Activated CD4-positive, CD25-positive, alpha-beta regulatory T cell treated with anti-CD3 and anti-CD28 coated beads, Interleukin-2, amount 50 U/mL, for 72 hours (primary cell): ENCODE results near the gene TTBK1.
A peak's percentile ranks its signal among the peaks of the same experiment; 100 is the strongest.

Source experiments
- DNase-seq: peaks from one replicate; pipeline ENCODE4 v3.0.0; 2021

The TTBK1 gene

DNA sequence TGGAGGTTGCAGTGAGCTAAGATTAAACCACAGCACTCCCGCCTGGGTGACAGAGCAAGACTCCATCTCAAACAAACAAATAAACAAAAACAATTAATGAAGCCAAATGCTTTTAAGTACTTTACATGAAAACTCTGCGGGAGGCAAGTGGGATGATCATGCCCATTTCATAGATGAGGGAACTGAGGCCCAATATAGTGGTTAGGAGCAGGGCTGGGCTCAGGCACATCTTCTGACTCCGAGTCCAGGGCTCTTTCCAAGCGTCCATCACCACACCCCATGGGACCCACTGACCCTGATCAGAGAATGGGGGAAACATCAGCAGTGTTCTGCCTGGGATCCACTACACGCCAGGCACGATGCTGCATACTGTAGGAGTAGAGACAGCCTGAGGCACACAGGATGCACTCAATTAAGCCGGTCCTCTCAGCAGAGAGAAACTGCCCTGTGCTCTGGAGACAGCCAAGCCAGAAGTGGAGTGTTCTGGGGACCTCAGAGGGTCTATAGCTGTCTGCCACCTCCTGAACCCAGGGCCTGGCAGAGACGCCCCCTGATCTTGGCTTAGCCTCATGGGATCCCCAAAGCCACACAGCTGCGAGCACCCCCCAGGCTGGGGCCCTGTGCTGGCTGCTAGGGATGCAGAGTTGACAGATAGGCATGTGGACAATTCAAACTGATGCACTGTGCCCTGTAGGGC is 13.5 kb downstream of the TTBK1 start:
- DNase-seq = no peak

DNA sequence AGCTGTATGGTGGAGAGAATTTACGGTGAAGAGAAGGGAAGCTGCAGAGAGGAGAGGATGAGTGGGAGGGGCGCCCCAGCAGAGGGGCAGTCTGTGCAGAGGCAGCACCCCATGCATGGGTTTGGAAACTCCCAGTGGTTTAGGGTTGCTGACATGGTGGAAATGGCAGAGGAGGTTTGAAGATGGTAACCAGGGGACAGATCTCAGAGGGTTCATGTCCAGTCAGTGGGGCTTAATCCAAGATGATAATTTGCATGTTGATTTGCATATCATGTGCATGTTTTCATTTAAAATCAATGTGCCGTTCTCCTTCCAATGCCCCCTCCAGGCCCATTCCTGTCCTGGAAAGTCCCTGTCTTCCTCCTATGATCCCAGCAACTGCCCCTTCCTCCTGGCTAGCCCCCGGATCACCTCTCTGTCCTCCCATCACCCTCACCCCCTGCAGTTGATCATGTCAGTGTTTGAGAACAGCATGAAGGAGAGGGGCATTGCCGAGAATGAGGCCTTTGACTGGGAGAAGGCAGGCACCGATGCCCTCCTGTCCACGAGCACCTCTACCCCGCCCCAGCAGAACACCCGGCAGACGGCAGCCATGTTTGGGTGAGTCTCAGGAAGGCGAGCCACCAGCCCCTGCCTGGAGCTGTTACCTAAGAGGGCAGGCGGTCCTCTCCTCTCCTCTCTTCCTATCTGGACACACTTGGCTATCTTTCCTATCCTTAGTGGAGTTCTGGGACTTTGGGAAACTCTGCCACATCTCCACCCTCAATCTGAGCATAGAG is 14.3 kb downstream of the TTBK1 start:
- no peak for DNase-seq

DNA sequence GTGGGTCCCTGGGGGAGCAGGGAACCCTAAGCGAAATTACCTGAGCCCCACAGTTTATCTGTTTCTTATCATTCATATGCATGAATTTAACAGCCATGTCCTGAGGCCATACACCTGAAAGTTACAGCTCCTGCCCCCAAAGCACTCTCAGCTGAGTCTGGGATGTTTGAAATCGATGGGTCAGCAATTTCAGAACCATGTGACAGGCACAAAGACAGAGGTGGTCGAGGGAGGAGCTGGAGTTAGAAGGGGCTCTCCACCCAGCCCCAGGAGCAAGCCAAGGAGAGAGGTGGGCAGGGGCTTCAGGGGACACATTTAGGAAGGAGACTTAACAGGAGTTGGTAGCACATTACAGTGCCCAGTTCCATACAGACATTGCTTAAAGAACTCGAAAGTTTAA is 14.9 kb downstream of the TTBK1 start:
- no peak for DNase-seq

DNA sequence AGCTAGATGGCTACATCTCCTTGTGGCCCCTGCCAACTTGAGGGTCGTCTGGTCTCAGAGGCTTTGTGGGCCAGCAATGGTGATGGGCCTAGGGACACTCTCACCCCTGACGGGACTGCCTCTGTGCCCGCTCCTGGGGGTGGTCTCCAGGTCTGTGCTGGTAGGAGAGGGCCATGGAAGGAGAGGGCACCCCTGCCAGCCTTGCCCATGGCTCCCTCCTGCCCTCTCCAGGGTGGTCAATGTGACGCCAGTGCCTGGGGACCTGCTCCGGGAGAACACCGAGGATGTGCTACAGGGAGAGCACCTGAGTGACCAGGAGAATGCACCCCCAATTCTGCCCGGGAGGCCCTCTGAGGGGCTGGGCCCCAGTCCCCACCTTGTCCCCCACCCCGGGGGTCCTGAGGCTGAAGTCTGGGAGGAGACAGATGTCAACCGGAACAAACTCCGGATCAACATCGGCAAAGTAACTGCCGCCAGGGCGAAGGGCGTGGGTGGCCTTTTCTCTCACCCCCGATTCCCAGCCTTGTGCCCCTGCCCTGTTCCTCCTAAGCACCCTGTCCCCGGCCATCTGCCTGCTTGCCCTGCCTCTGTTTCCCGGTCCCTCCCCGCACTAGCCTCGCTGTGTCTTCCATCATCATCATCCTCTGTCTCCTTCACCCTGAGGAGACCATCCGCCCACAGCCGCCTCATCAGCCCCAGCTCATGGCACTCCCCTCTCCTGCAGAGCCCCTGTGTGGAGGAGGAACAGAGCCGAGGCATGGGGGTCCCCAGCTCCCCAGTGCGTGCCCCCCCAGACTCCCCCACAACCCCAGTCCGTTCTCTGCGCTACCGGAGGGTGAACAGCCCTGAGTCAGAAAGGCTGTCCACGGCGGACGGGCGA is 15.8 kb downstream of the TTBK1 start:
- DNase-seq = no peak

DNA sequence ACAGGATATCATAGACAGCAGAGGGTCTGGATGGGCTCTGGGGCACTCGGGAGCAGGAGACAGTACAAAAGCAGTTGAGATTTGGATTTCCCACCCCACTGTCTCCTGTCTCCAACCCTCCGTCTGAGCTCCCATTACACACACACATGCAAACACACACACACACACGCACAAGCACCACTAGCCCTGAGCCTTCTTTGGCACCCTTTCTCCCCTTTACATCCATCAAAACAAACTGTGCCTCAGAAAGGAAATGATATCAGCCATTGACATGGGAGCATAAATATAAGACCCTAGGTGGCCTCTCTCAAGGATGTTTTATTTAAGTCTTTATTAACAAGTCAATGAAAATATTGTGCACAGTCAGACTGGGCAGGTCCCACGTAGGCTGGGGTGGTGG is 17.5 kb downstream of the TTBK1 start:
- DNase-seq = no peak

DNA sequence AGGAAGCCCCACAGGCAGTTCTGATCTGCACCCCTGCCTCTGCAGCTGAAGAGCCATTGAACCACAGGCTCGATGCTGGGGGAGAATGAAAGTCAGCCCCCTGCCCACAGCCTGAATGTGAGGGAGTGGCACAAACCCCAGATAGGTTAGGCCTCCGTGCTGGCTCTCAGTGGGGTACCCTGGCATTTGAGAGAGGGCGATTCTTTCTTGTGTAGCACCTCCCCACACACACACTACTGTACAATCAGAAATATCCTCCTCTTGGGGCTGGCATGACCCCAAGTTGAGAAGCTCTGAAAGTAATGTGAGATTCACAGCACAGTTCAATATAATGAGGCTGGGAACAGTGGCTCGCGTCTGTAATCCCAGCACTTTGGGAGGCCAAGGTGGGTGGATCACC is 17.9 kb downstream of the TTBK1 start:
- no peak for DNase-seq

DNA sequence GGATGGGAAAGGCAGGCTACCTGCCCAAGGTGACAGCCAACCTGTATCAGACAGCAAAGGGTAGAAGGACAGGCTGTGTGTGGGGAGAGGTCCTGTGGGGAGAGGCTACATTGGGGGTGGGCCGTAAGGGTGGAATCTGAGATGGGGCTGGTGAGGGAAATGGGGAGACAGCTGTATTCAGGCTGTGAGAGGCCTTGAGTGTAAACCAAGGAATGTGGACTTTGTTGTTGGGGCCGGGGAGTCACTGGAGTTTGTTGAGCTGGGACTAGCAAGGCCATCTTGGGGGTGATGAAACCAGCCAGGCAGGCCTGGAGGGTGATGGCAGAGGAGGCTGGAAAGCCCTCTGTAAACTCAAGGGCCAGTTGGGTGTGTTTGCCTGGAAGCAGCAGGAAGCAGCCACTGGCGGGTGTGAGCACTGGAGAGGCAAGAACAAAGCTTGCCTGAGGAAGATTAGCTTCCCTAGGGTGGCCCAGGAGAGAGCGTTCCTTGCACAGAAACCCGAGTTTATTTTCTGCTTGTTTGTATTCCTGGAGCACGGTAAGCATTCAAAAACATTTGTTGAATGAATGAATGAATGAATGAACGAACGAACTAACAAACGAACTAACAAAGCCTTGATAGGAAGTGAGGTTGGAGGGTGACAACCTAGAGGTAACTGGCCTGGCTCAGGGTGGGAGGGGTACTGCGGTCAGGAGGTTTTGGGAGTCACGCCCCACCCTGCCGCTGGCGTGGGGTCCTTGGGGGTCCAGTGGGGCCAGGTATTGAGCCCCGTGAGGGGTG is 18.9 kb downstream of the TTBK1 start:
- DNase-seq = no peak

DNA sequence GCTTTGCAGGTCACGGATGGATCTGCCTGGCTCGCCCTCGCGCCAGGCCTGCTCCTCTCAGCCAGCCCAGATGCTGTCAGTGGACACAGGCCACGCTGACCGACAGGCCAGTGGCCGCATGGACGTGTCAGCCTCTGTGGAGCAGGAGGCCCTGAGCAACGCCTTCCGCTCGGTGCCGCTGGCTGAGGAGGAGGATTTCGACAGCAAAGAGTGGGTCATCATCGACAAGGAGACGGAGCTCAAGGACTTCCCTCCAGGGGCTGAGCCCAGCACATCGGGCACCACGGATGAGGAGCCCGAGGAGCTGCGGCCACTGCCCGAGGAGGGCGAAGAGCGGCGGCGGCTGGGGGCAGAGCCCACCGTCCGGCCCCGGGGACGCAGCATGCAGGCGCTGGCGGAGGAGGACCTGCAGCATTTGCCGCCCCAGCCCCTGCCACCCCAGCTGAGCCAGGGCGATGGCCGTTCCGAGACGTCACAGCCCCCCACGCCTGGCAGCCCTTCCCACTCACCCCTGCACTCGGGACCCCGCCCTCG is 19.6 kb downstream of the TTBK1 start:
- no peak for DNase-seq

DNA sequence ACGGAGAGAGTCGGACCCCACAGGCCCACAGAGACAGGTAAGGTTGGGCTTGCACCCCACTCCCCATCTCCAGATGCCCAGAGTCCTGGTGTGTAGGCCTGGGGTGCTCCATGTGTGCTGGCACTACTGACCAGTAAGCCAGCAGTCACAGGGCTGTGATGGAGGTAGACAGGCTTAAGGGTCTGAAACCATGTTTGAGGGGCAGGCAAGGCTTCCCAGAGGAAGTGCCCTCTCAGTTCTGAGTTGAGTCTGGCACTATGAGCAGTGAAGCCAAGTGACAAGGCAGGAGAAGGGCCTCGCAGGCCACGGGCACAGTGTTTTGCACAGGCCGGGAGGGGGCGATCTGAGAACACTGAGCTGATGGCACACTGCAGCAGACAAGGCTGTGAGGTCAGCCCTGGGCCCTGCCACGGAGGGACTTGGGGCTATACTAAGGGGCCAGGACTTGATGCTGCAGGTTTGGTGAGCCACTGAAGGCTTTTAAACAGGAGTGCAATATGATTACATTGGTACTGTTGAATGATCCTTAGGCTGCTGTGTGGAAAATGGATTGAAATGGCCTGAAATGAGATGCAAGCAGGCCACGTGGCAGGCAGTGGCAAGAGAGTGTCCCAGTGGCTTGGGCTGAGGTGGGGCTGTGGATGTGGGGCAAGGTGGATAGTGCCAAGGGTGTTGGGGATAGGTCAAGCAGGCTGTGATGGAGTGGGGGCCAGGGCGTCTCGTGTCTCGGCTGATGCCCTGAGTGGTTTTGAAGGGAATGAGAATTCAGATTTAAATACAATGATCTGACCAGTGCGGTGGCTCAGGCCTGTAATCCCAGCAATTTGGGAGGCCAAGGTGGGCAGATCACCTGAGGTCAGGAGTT is 20.3 kb downstream of the TTBK1 start:
- DNase-seq = peak; percentile 71

DNA sequence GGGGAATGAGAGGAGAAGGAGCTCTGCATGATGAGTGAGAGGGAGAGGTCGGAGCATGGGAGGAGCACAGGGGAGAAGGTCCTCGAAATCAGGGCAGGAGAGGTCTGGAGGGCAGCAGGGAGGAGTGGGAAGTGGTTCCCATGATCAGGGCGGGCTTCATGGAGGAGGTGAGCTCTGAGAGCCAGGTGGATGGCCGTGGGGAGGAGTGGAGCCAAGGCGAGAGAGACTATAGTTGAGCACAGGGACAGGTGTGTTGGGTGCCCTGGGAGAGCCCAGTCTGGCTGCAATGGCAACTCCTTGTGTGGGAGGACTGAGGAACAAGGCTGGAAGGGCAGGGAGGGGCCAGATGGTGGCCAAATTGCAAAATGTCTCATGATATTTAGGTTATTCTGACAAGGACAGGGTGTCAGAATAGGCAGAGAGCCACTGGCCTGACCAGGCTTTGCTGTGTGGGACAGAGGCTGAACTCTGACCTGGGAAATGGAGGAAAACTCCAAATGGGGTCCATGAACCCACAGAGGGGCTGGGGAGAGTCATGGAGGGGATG is 21.4 kb downstream of the TTBK1 start:
- no peak for DNase-seq

DNA sequence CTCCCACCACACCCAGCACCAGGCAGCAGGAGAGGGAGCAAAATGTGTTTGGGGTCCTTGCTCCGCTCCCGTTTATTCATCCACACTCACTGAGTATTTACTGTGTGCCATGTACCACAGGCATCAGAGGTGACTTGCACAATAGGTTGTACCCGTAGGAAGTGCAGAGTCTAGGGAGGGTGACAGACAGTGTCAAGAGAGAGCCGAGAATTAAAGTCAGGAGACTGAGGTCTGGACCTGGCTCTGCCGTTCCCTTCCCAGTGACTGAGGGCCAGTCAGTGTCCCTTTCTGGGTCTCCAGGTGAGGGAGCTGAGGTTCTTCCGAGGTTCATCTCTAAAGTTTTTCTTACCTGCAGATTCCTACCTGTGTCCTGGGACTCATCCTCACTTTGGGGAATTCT is 22.3 kb downstream of the TTBK1 start:
- no peak for DNase-seq

DNA sequence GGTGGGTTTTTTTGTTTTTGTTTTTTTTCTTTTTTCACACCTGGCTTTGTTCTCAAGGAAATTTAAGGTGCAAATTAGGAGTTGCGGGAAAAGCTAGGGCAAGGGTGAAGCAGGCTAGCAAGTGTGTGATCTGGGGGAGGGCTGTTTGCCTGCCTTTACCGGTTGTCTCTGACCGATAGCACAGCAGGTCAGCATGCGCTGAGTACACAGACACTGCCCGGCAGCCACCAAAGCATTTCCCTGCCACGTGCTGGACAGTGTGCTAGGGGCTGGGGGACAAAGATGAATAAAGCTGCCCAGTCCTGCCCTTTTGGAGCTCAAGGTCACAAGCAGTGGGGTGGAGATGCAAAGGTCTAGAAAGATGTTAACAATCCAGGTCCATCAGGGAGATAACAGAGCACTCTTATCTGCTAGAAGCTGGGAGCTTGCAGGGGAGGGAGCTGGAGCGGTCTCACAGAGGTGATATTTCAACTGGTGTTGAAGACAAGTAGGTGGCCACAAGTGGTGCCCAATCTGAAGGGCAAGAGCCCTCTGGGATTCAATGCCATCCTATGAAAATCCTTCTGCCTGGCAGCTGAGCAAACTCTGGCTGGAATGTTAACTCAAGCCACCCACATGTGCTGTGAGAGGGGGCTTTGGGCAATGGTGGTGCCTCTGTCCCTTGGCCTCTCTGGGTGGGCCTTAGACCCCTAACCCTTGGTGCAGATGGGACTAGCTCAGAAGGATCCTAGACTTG is 24.5 kb downstream of the TTBK1 start:
- no peak for DNase-seq

DNA sequence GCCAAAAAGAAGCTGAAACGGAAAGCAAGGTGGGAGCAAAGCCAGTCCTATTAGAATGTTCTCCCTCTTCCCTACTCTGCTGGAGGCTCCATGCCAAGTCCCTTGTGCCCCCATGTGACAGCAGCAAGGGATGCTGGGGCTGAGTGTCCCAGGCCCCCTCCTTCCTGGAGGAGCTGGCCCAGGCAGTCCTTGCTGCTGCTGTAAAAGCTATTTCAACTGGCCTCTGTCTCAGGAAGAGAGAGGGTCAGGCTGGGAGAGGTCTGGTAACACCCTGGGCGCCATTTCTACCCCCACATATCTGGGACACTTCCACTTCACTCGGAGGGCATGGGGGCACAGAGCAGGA is 25.0 kb downstream of the TTBK1 start:
- no peak for DNase-seq

DNA sequence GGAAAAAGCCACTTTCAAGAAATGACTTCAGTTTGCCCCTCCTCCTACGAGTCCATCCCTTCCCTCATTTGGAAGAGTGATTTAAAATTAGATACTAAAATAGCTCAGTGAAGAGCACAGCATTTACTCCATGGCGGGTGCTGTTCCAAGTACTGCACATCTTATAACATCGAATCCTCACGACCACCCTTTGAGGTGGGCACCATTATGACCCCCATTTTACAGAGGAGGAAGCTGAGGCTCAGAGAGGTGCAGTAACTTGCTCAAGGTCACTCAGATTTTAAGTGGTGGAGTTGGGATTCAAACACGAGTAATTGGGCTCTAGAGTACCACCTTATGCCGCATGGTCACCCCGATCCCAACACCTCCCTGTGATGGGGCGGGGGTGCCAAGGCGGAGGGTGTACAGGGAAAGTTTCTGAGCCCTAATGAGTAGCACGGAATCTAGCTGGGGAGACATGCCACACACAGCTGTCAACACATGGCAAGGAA is 25.5 kb downstream of the TTBK1 start:
- no peak for DNase-seq

DNA sequence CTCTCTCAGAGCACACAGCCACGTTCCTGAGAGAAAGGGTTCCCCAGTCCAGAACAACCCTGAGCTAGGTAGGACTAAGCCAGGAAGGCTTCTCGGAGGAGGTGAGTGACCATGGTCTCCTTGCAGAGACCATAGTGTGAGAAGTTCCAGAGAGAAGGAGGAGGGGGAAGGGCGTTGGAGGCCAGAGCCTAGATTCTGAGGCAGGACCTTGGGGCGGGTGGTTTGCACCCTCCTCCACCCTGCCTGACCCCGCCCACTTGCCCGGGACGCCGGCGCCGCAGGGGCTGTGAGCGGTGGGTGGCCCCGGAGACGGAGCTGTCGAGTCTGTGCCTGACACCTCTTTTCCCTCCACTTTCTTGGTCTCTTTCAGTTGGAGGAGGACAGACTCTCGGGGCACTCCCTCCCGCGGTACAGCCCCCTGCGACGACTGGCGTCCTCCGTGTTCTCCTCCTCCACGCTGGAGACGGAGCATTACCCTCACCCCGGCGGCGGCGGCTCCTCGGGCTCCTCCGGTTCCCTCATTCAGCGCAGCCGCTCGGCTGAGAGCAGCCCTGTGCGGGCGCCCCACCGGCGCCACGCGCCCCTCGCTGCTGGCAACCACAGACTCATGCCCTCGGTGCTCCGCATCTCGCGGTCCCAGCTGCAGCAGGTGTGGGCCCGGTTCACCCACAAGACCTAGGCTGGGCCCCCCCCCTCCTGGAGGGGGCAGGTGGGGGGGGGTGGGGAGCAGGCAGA is 26.2 kb downstream of the TTBK1 start:
- DNase-seq = peak; percentile 52

DNA sequence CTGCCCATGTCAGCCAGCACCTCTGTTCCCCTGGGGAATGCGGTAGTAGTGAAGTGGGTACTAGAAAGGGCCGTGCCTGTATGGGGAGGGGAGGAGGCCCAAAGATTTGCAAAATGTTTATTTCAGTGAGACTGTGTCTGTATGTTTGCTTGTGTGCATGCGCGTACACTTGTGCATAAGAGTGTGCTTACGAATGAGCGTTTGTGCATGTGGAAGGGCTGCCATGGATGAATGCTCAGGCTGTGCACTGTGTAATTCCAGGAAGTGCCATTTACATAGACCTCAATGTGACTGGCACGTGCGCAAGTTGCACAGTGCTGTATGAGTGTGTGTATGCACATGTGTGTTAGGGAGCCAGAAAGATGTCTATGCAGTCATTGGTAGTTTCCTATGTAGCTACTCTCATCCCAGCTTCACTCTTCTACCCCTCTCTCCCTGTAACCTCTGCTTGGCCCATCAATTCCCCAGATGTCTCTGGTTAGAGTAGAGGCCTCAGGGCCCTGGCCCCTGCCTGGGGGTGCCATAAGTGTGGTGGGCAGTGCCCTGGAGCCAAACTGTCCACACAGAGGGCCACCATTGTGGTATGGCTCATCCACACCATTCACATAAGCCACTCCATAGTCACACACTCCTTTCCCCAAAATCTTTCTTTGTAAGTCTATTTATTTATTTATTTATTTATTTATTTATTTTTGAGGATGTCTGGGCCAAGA is 28.0 kb downstream of the TTBK1 start:
- no peak for DNase-seq

DNA sequence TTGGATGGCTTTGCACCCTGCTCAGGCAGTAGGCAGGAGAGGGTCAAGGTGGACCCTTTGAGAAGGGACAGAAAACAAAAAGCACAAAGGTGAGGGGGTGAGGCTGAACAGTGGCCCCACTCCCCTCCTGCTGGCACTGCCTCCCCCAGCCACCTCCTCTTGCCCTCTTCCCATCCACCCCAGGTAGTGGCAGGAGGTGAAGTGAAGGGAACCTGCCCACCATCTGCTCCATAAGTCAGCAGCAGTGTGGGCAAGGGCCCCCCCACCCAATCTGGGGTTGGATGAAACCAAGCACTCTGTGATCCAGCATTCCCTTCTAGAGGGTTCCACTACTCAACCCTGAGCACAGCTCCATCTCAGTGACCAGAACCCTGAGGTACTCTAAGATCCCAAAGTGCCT is 28.7 kb downstream of the TTBK1 start:
- no peak for DNase-seq

DNA sequence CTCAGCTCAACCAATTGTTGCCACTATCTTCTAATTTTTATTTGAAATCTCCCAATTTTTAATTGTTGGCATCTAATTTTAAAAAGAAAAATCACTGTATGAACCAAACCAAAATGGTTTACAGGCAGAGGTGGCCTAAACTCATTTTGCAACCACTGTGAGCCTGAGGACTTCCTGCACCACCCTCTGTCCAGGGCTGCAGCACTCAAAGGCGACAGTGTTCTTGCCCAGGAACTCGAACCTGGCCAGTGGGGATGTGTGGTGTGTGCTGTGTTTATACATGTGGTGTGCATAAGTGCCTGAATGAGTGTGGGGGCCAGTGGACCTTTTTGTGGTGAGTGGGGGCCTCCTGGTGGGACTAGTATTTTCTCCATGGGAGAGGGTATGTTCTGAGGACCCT is 30.4 kb downstream of the TTBK1 start:
- DNase-seq = no peak
